Measurements from ENCODE around the gene PTPRN2. TPM values are rescaled to one million over a fixed set of nuclear protein-coding genes. Genes with fewer than 3 reads are reported as not detected.

PTPRN2 gene
- total RNA-seq, 2 donors from 2014 or later, result 26.1 to 55.5 TPM

- DNase-seq (ENCODE audit: low spot score), result no peak
- Histone ChIP-seq H3K4me3 (no peak overlapping the region), H3K4me1 (replicated peaks) (no peaks in the 10 kb centered on the region), H3K36me3 (no peaks in the 10 kb centered on the region), H3K27ac (no peak overlapping the region), H3K27me3 (replicated peaks; ENCODE audit: insufficient read depth) (no peaks in the 10 kb centered on the region), H3K9me3 (no peaks in the 10 kb centered on the region)
- TF ChIP-seq CTCF (IDR thresholded peaks at IDR 0.05) (no peak), POLR2AphosphoS5 (IDR thresholded peaks at IDR 0.05) (no peak), POLR2A (IDR thresholded peaks at IDR 0.05) (no peak)
- 90% methylated on average over 16 of the region's 16 CpGs for WGBS
- intact Hi-C loops (cut with DNase I), result no loop called here
These were observed 217.8 kb downstream of the PTPRN2 start for GRCh38 chr7:158369866-158370265.

GRCh38 chr7:158369290-158369689 is 218.3 kb downstream of the PTPRN2 start:
- H3K27me3 ChIP-seq (replicated peaks; ENCODE audit: insufficient read depth), result no peaks in the 10 kb centered on the region
- H3K27ac ChIP-seq, result no peak overlapping the region
- H3K4me3 ChIP-seq, result no peak overlapping the region
- no peaks in the 10 kb centered on the region for H3K36me3 ChIP-seq
- DNase-seq (ENCODE audit: low spot score), result no peak
- intact Hi-C loops (cut with DNase I), result no loop called here
- H3K4me1 ChIP-seq (replicated peaks), result no peaks in the 10 kb centered on the region
- no peaks in the 10 kb centered on the region for H3K9me3 ChIP-seq
- 79% methylated on average over 6 of the region's 6 CpGs for WGBS
- TF ChIP-seq CTCF (IDR thresholded peaks at IDR 0.05), result no peak
- TF ChIP-seq POLR2A (IDR thresholded peaks at IDR 0.05), result no peak
- no peak for TF ChIP-seq POLR2AphosphoS5 (IDR thresholded peaks at IDR 0.05)

- TF ChIP-seq POLR2AphosphoS5 (IDR thresholded peaks at IDR 0.05) (no peak), CTCF (IDR thresholded peaks at IDR 0.05) (no peak), POLR2A (IDR thresholded peaks at IDR 0.05) (no peak)
- Histone ChIP-seq H3K9me3 (no peaks in the 10 kb centered on the region), H3K27me3 (replicated peaks; ENCODE audit: insufficient read depth) (no peaks in the 10 kb centered on the region), H3K4me3 (no peak overlapping the region), H3K36me3 (no peaks in the 10 kb centered on the region), H3K27ac (no peak overlapping the region), H3K4me1 (replicated peaks) (no peaks in the 10 kb centered on the region)
- DNase-seq (ENCODE audit: low spot score), result no peak
- WGBS, result 72% methylated on average over 7 of the region's 7 CpGs
- intact Hi-C loops (cut with DNase I), result no loop called here
These were observed 219.2 kb downstream of the PTPRN2 start for GRCh38 chr7:158368449-158368848.

GRCh38 chr7:158367634-158367982 is 220.0 kb downstream of the PTPRN2 start:
- 49% methylated on average over 3 of the region's 3 CpGs for WGBS
- TF ChIP-seq CTCF (IDR thresholded peaks at IDR 0.05), result no peak
- TF ChIP-seq POLR2AphosphoS5 (IDR thresholded peaks at IDR 0.05), result no peak
- TF ChIP-seq POLR2A (IDR thresholded peaks at IDR 0.05), result no peak
- no peaks in the 10 kb centered on the region for H3K4me1 ChIP-seq (replicated peaks)
- H3K27me3 ChIP-seq (replicated peaks; ENCODE audit: insufficient read depth), result no peaks in the 10 kb centered on the region
- no peaks in the 10 kb centered on the region for H3K9me3 ChIP-seq
- H3K4me3 ChIP-seq, result no peak overlapping the region
- H3K27ac ChIP-seq, result no peak overlapping the region
- intact Hi-C loops (cut with DNase I), result no loop called here
- H3K36me3 ChIP-seq, result no peaks in the 10 kb centered on the region
- no peak for DNase-seq (ENCODE audit: low spot score)

GRCh38 chr7:158366916-158367633 is 220.5 kb downstream of the PTPRN2 start:
- TF ChIP-seq CTCF (IDR thresholded peaks at IDR 0.05), result no peak
- H3K36me3 ChIP-seq, result no peaks in the 10 kb centered on the region
- H3K4me3 ChIP-seq, result no peak overlapping the region
- 87% methylated on average over 14 of the region's 19 CpGs for WGBS
- intact Hi-C loops (cut with DNase I), result no loop called here
- no peak overlapping the region for H3K27ac ChIP-seq
- H3K9me3 ChIP-seq, result no peaks in the 10 kb centered on the region
- H3K4me1 ChIP-seq (replicated peaks), result no peaks in the 10 kb centered on the region
- no peaks in the 10 kb centered on the region for H3K27me3 ChIP-seq (replicated peaks; ENCODE audit: insufficient read depth)
- DNase-seq (ENCODE audit: low spot score), result no peak
